ENCODE data around the gene TSKU.

DNA sequence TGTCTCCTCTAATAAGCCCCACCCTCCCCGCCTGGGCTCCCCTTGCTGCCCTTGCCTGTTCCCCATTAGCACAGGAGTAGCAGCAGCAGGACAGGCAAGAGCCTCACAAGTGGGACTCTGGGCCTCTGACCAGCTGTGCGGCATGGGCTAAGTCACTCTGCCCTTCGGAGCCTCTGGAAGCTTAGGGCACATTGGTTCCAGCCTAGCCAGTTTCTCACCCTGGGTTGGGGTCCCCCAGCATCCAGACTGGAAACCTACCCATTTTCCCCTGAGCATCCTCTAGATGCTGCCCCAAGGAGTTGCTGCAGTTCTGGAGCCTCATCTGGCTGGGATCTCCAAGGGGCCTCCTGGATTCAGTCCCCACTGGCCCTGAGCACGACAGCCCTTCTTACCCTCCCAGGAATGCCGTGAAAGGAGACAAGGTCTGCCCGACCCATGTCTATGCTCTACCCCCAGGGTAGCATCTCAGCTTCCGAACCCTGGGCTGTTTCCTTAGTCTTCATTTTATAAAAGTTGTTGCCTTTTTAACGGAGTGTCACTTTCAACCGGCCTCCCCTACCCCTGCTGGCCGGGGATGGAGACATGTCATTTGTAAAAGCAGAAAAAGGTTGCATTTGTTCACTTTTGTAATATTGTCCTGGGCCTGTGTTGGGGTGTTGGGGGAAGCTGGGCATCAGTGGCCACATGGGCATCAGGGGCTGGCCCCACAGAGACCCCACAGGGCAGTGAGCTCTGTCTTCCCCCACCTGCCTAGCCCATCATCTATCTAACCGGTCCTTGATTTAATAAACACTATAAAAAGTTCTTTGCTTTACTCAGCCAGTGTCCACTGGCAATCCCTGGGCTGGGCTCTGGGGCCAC lies 14.4 kb downstream of the TSKU start:
- TF ChIP-seq CTCF (IDR thresholded peaks at IDR 0.05) = no peak
- TF ChIP-seq POLR2A (IDR thresholded peaks at IDR 0.05) = no peak

Data from Peyer's patch (tissue), 4 donors.